ENCODE results near the gene IVL.
A peak's percentile ranks its signal among the peaks of the same experiment; 100 is the strongest.

Gene IVL

GRCh38 chr1:152919071-152919470 is 10.7 kb downstream of the IVL start:
- no peaks in the 10 kb centered on the region for H3K36me3 Mint-ChIP-seq

GRCh38 chr1:152924191-152924590 is 15.8 kb downstream of the IVL start:
- Mint-ChIP-seq H3K9me3 (peaks cover 3% of the 10 kb centered on the region), H3K4me3 (no peak overlapping the region), H3K4me1 (no peaks in the 10 kb centered on the region), H3K36me3 (no peaks in the 10 kb centered on the region), H3K27ac (no peak overlapping the region)
- DNase-seq (ENCODE audit: low spot score in 2 of 2), result no peak
- no peak for ATAC-seq

More at GRCh38 chr1:152919071-152919470, 10.7 kb downstream of the IVL start:
- DNase-seq (ENCODE audit: low spot score in 2 of 2) (no peak), ATAC-seq (no peak)
- Mint-ChIP-seq H3K9me3 (no peaks in the 10 kb centered on the region), H3K27ac (no peak overlapping the region), H3K4me1 (no peaks in the 10 kb centered on the region), H3K4me3 (no peak overlapping the region)

- Mint-ChIP-seq H3K4me1 (no peaks in the 10 kb centered on the region), H3K4me3 (no peak overlapping the region), H3K36me3 (no peaks in the 10 kb centered on the region), H3K27ac (no peak overlapping the region), H3K9me3 (peaks cover 3% of the 10 kb centered on the region)
- ATAC-seq (no peak), DNase-seq (ENCODE audit: low spot score in 2 of 2) (no peak)
These were observed 17.7 kb downstream of the IVL start for GRCh38 chr1:152926091-152926490.

- Mint-ChIP-seq H3K9me3 (peaks cover 3% of the 10 kb centered on the region), H3K36me3 (no peaks in the 10 kb centered on the region), H3K4me3 (no peak overlapping the region), H3K27ac (no peak overlapping the region), H3K4me1 (no peaks in the 10 kb centered on the region)
- ATAC-seq (no peak), DNase-seq (ENCODE audit: low spot score in 2 of 2) (no peak)
These were observed 20.3 kb downstream of the IVL start for GRCh38 chr1:152928671-152929070.

GRCh38 chr1:152932170-152932811 is 23.9 kb downstream of the IVL start:
- H3K27ac Mint-ChIP-seq, result no peak overlapping the region
- no peak for DNase-seq (ENCODE audit: low spot score in 2 of 2)
- H3K9me3 Mint-ChIP-seq, result peaks cover 3% of the 10 kb centered on the region
- ATAC-seq, result no peak
- H3K4me3 Mint-ChIP-seq, result no peak overlapping the region
- H3K4me1 Mint-ChIP-seq, result no peaks in the 10 kb centered on the region
- no peaks in the 10 kb centered on the region for H3K36me3 Mint-ChIP-seq

- Mint-ChIP-seq H3K9me3 (peaks cover 3% of the 10 kb centered on the region), H3K27ac (no peak overlapping the region), H3K4me1 (no peaks in the 10 kb centered on the region), H3K36me3 (no peaks in the 10 kb centered on the region), H3K4me3 (no peak overlapping the region)
- DNase-seq (ENCODE audit: low spot score in 2 of 2) (no peak), ATAC-seq (no peak)
These were observed 24.9 kb downstream of the IVL start for GRCh38 chr1:152933196-152933595.

- Mint-ChIP-seq H3K36me3 (no peaks in the 10 kb centered on the region), H3K27ac (no peak overlapping the region), H3K9me3 (no peaks in the 10 kb centered on the region), H3K4me1 (no peaks in the 10 kb centered on the region), H3K4me3 (no peak overlapping the region)
- DNase-seq (ENCODE audit: low spot score in 2 of 2), result no peak
- no peak for ATAC-seq
These were observed 32.3 kb downstream of the IVL start for GRCh38 chr1:152940614-152941013.

- ATAC-seq (no peak), DNase-seq (ENCODE audit: low spot score in 2 of 2) (no peak)
- H3K9me3 Mint-ChIP-seq, result no peaks in the 10 kb centered on the region
- H3K27ac Mint-ChIP-seq, result no peak overlapping the region
- no peaks in the 10 kb centered on the region for H3K4me1 Mint-ChIP-seq
- no peak overlapping the region for H3K4me3 Mint-ChIP-seq
- no peaks in the 10 kb centered on the region for H3K36me3 Mint-ChIP-seq
These were observed 32.8 kb downstream of the IVL start for GRCh38 chr1:152941037-152941711.

GRCh38 chr1:152942161-152942560 is 33.8 kb downstream of the IVL start:
- H3K9me3 Mint-ChIP-seq, result no peaks in the 10 kb centered on the region
- H3K4me1 Mint-ChIP-seq, result no peaks in the 10 kb centered on the region
- H3K4me3 Mint-ChIP-seq, result no peak overlapping the region
- H3K27ac Mint-ChIP-seq, result no peak overlapping the region
- DNase-seq (ENCODE audit: low spot score in 2 of 2) (no peak), ATAC-seq (no peak)
- no peaks in the 10 kb centered on the region for H3K36me3 Mint-ChIP-seq

- H3K36me3 Mint-ChIP-seq, result no peaks in the 10 kb centered on the region
- DNase-seq (ENCODE audit: low spot score in 2 of 2) (no peak), ATAC-seq (no peak)
- no peak overlapping the region for H3K4me3 Mint-ChIP-seq
- H3K9me3 Mint-ChIP-seq, result no peaks in the 10 kb centered on the region
- no peak overlapping the region for H3K27ac Mint-ChIP-seq
- no peaks in the 10 kb centered on the region for H3K4me1 Mint-ChIP-seq
These were observed 37.9 kb downstream of the IVL start for GRCh38 chr1:152946248-152946647.

GRCh38 chr1:152946651-152947256 is 38.4 kb downstream of the IVL start, which contains the start of gene SPRR5:
TSS of gene SPRR5 (plus strand) at chr1:152947206. CDS start at chr1:152948555, 1,349 bp downstream.
- Mint-ChIP-seq H3K4me3 (no peak within 1 kb of the TSS), H3K4me1 (no peaks in the 10 kb centered on the region), H3K9me3 (no peaks in the 10 kb centered on the region), H3K36me3 (no peaks in the 10 kb centered on the region), H3K27ac (no peak within 1 kb of the TSS)
- no peak for DNase-seq (ENCODE audit: low spot score in 2 of 2)
- ATAC-seq, result no peak

- ATAC-seq, result no peak
- H3K4me1 Mint-ChIP-seq, result no peaks in the 10 kb centered on the region
- no peaks in the 10 kb centered on the region for H3K36me3 Mint-ChIP-seq
- no peak overlapping the region for H3K27ac Mint-ChIP-seq
- no peaks in the 10 kb centered on the region for H3K9me3 Mint-ChIP-seq
- H3K4me3 Mint-ChIP-seq, result no peak overlapping the region
- peak in 1 of 2 donors; percentile 23 for DNase-seq (ENCODE audit: low spot score in 2 of 2)
These were observed 43.4 kb downstream of the IVL start for GRCh38 chr1:152951711-152952110.

- Mint-ChIP-seq H3K36me3 (no peaks in the 10 kb centered on the region), H3K4me1 (no peaks in the 10 kb centered on the region), H3K27ac (no peak overlapping the region), H3K9me3 (no peaks in the 10 kb centered on the region), H3K4me3 (no peak overlapping the region)
- DNase-seq (ENCODE audit: low spot score in 2 of 2), result peak in 1 of 2 donors; percentile 10
- ATAC-seq, result no peak
These were observed 45.4 kb downstream of the IVL start for GRCh38 chr1:152953761-152954160.

GRCh38 chr1:152954436-152954835 is 46.1 kb downstream of the IVL start:
- no peak overlapping the region for H3K4me3 Mint-ChIP-seq
- DNase-seq (ENCODE audit: low spot score in 2 of 2) (peak in 1 of 2 donors; percentile 22), ATAC-seq (no peak)

GRCh38 chr1:152957561-152957960 is 49.2 kb downstream of the IVL start:
- no peaks in the 10 kb centered on the region for H3K9me3 Mint-ChIP-seq
- no peak for ATAC-seq
- no peak for DNase-seq (ENCODE audit: low spot score in 2 of 2)
- H3K4me3 Mint-ChIP-seq, result no peak overlapping the region
- no peaks in the 10 kb centered on the region for H3K4me1 Mint-ChIP-seq
- no peak overlapping the region for H3K27ac Mint-ChIP-seq
- no peaks in the 10 kb centered on the region for H3K36me3 Mint-ChIP-seq

More at GRCh38 chr1:152954436-152954835, 46.1 kb downstream of the IVL start:
- H3K9me3 Mint-ChIP-seq, result no peaks in the 10 kb centered on the region
- H3K27ac Mint-ChIP-seq, result no peak overlapping the region
- no peaks in the 10 kb centered on the region for H3K4me1 Mint-ChIP-seq
- H3K36me3 Mint-ChIP-seq, result no peaks in the 10 kb centered on the region

- H3K4me1 Mint-ChIP-seq, result no peaks in the 10 kb centered on the region
- H3K9me3 Mint-ChIP-seq, result no peaks in the 10 kb centered on the region
- no peaks in the 10 kb centered on the region for H3K36me3 Mint-ChIP-seq
- no peak for DNase-seq (ENCODE audit: low spot score in 2 of 2)
- ATAC-seq, result no peak
- no peak overlapping the region for H3K27ac Mint-ChIP-seq
- no peak overlapping the region for H3K4me3 Mint-ChIP-seq
These were observed 50.9 kb downstream of the IVL start for GRCh38 chr1:152959273-152959672.
